Erythroblast (primary cell): Measurements from ENCODE around the gene TSPEAR.

Experiments
- GATA1 ChIP-seq: IDR thresholded peaks from 2 replicates; pipeline ENCODE4 v1.6.1; 2011; ENCODE audit warnings: low read depth, mild to moderate bottlenecking, control low read depth, low read length, moderate library complexity
- POLR2A ChIP-seq: IDR thresholded peaks from 2 replicates; pipeline ENCODE4 v1.6.1; 2011; ENCODE audit warnings: mild to moderate bottlenecking, low read length

GRCh38 chr21:44649521-44650100, 61.8 kb downstream of the TSPEAR start:
- no peak for TF ChIP-seq POLR2A
- no peak for TF ChIP-seq GATA1
